CD4-positive, alpha-beta T cell treated with Interleukin-17A for 4 hours (primary cell): ENCODE data around the gene DCLRE1C.
A peak's percentile ranks its signal among the peaks of the same experiment; 100 is the strongest.
"Not testable (repeated sequence)": the region's sequence is repeated elsewhere in the genome, so short reads cannot be mapped to it uniquely, and the experiment has no call there.

Source experiments
- DNase-seq: peaks from one replicate; pipeline ENCODE4 v3.0.0-alpha.2; 2020; ENCODE audit warnings: mixed read lengths

Gene DCLRE1C

DNA sequence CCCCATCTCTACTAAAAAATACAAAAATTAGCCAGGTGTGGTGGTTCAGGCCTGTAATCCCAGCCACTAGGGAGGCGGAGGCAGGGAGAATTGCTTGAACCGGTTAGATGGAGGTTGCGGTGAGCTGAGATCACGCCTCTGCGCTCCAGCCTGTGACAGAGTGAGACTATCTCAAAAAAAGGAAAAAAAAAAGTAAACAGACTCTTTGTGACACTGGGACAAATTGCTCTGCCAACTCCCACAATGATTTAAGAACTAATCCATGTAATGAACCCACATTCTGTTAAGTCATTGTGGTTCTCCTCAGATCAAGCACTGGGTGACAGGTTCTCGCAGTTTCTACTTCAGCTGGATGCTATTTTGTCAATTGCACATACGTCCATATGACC, 11.0 kb downstream of the DCLRE1C start:
- not testable (repeated sequence) for DNase-seq

DNA sequence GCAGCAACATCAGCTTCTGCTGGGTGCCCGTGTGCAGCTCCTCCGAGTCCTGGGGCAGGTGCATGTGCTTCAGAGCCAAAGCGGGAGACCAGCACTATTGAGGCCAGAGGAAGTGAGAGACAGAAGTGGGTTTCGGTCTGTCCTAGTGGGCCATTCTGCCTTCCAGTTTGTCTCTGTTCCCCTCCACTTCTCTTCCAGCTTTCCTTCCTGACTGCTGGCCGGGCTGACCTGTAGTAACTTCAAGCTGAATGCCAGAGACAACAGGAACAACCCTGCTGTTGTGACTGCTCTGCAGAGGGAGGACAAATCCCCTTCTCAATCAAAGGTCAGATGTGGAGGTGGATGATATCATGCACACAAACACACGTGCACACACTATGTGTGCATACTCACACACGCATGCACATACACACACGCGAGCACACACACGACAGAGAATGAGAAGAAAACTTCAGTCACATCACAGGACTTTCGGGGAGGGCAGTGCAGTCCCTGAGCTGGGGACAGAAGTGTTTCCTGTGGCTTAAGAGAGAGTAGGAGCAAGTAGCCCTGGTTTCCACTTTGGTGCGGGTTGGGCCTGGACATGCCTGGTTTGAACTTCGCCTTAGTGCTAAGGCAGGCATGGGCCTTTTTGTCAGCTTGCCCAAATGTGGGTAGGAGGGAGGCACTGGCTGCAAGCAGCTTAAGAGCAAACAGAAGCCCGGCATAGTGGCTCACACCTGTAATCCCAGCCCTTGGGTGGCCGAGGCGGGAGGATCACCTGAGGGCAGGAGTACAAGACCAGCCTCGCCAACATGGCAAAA, 11.5 kb downstream of the DCLRE1C start:
- not testable (repeated sequence) for DNase-seq

DNA sequence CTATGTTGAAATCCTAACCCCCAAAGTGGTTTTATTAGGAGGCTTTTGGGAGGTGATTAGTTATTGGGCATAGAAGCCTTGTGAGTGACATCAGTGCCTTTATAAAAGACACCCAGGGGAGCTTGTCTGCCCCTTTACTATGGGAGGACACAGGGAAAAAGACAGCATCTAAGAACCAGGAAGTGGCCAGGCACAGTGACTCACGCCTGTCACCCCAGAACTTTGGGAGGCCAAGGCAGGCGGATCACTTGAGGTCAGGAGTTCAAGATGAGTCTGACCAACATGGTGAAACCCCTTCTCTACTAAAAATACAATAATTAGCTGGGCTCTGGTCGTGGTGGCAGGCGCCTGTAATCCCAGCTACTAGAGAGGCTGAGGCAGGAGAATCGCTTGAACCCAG, 14.9 kb downstream of the DCLRE1C start:
- not testable (repeated sequence) for DNase-seq

DNA sequence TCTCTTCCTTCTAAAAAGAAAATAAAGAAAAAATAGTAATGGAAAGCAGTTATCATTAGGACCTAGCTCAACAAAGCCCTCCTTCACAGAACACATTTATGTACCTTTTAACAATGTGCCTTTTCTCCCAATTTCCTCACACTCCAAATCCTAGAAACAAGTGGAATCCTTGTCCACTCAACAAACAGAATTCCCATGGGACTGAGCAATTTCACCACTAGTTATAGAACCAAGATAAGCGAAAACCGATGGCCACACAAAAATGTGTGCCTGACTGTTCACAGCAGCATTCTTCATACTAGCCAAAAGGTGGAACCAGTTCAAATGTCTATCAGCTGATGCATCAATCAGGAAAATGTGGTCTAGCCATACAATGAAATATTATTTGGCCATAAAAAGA, 17.3 kb downstream of the DCLRE1C start:
- no peak for DNase-seq

DNA sequence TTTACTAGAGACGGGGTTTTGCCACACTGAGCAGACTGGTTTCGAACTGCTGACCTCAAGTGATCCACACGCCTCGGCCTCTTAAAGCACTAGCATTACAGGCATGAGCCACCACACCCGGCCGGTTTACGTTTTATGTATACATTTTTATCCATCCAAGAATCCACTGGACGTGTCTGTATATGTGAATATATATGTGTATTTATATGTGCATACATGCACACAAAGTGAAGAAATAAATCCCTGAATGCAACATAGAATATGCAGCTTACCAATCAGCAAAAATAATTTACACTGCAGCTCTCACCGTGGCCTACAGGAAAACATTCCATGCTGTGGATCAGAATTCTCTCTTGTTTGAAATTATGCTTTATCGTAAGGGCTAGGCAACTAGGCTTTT, 23.3 kb downstream of the DCLRE1C start:
- DNase-seq = no peak

DNA sequence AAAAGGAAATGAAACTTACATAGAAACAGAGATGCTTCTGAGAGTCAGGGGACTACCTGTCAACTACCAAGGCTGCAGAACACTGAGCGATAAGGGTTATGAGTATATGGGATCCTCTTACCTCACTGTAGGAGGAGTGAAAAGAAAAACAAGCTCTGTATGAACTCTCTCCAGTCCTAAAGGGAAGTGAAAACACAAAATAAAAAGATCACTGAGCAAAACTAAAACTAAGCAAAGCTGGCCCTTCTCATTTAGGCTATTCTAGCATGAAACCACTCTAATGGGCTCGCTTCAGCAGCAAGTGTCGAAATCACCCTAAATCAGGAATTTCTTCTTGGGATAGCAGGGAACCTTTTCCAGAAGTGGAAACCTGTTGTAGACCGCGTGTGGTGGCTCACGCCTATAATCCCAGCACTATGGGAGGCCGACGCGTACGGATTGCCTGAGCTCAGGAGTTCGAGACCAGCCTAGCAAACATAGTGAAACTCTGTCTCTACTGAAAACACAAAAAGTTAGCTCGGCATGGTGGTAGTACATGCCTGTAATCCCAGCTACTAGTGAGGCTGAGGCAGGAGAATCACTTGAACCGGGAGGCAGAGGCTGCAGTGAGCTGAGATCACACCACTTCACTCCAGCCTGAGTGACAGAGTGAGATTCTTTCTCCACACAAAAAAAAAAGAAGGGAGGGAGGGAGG, 27.0 kb downstream of the DCLRE1C start:
- no peak for DNase-seq

DNA sequence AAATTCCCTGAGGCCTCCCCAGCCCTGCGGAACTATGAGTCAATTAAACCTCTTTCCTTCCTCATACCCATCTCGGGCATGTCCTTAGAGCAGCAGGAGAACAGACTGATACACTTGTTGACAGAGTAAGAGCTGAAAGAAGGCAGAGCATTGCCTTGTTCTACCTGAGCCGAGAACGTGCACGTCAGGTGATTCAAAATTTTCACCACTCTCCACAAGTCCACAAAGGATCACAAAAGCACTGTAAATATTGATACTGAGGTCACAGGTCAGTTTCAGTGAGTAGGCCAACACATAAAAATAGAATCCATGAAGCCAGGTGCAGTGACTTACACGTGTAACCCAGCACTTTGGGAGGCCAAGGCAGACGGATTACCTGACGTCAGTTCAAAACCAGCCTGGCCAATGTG, 27.8 kb downstream of the DCLRE1C start:
- DNase-seq = no peak

DNA sequence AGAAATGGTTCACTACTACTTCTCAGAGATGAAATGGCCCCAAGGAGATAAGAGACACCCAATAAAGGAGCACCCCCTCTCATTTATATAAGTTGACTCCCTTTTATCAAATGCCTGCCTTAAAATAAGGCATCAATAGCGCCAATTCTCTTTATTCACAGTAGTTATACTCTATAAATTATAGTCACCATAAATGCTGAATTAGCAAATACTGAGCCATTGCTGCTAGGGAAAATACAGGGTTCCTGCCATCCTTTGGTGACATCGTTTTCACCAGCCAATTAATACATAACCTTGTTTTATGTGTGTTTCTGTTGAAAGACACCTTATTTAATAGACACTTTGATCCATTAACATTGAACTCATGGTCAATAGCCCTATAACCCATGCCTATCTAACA, 28.6 kb downstream of the DCLRE1C start:
- DNase-seq = no peak

DNA sequence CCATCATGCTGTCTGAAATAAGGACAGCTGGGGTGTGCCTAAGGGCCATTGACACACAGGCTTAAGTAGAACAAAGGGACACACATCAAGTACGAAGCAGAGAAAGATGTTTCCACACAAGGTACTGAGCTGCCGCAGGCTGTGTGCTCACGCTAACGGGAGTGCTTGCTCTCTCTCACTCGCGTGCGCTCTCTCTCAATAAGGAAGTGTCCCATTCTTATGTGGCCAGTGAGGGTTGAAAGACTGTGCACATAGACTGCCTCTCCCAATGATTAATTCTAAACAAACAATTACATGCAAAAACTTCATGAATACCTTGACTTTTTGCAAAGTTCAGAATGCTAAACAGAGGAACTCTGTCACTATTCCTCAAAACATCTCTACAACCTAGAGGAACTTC, 29.9 kb downstream of the DCLRE1C start:
- no peak for DNase-seq

DNA sequence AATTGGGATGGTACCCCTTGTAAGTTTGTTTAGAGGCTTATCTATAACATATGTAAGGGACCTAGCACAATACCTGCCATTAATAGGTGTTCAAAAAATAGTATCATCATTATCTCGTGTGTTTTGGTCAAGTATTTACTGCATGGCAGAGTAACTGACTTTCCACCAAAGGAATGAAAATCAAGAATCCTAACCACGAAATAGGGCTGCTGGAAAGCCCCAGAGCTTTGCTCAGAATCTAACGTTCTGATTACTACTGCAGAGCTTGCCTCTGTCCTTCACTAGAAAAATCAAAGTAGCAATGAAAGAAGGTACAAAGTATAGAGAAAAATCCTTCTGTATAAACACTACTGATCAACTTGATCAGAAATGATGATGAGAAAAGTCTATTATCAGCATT, 34.9 kb downstream of the DCLRE1C start:
- no peak for DNase-seq

DNA sequence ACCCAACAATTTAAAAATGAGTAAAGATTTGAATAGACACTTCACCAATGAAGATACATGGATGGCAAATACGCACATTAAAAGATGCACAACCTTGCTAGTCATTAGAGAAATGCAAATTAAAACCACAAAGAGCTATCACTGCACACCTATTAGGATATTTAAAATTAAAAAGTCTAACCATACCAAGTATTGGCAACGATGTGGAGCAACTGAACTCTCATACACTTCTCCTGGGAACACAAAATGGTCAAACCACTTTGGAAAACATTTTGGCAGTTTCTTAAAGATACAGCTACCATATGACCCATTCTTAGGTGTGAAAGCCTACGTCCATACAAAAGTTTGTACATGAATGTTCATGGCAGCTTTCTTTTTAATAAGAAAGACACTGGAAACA, 36.1 kb downstream of the DCLRE1C start:
- no peak for DNase-seq

DNA sequence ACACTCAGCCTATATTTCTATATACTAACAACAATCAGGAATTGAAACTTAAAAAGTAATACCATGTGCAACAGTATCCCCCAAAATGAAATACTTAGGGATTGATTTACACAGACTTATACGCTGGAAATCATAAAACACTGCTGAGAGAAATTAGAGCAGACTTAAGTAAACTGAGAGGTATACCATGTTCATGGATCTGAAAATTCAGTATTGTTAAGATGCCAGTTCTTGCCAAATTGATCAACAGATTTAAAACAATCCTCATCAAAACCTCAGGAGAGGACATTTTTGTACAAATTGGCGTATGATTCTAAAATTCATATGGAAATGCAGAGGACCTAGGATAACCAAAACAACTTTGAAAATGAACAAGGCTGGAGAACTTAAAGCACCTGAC, 37.3 kb downstream of the DCLRE1C start:
- no peak for DNase-seq

DNA sequence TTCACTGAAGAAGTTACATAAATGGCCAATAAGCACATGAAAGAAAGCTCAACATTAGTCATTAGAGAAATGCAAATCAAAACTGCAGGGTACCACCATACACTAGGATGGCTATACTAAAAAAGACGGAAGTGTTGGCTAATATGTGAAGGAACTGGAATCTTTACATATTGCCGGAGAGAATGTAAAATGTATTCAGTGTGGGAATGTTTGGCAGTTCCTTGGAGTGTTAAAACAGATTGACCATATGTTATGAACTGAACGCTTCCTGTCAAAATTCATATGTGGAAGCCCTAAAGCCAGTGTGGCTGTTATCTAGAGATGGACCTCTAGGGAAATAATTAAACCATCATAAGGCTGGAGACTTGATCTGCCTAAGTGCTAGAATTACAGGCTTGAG, 42.1 kb downstream of the DCLRE1C start:
- no peak for DNase-seq

DNA sequence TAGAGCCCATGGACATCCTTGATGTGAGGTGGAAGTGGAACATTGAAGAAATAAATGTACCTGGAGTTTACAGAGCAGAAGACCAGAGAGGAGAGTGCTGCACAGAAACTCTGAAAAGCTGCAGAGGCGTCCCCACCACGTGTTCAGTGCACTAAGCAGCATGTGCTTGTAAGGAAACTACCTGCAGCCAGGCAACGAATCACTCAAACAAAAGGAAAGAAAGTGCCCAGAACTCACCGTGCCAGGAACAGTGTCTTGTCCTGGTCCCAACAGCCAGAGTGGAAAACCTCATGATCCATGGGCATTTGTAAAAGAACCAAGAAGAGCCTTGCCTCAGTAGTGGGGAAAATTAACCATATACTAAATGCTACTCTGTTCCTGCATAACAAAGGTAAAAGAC, 42.9 kb downstream of the DCLRE1C start:
- DNase-seq = no peak

DNA sequence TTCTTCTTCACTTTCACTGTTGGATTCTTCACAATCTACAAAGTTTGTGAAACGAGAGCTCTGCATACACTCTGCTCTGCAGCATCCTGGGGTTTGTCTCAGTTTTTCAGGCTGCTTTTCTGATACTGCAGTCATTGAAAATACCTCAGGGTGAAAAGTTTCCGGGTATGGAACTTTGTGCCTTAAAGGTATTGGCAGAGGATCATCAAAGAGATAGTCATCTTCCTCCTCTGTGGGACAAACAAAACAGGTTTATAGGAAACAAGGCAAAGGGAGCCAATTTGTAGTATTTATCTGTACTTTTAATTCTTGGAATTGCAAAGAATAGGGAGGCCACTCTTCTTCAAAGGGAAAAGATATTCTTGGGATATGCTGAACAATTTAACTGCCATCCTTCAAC, 44.8 kb downstream of the DCLRE1C start:
- DNase-seq = no peak

DNA sequence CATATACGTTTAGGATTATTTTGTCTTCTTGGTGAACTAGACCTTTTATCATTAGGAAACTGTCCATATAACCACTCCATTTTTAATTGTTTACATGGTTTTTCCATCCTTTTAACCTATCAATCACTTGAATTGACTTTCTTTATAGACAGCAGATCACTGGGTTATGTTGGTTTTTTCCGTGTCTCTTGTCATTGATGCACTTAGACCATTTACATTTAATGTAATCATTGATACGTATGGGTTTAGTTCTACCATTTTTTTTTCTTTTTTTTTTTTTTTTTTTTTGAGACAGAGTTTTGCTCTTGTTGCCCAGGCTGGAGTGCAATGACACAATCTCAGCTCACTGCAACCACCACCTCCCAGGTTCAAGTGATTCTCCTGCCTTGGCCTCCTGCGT, 46.3 kb downstream of the DCLRE1C start:
- not testable (repeated sequence) for DNase-seq

DNA sequence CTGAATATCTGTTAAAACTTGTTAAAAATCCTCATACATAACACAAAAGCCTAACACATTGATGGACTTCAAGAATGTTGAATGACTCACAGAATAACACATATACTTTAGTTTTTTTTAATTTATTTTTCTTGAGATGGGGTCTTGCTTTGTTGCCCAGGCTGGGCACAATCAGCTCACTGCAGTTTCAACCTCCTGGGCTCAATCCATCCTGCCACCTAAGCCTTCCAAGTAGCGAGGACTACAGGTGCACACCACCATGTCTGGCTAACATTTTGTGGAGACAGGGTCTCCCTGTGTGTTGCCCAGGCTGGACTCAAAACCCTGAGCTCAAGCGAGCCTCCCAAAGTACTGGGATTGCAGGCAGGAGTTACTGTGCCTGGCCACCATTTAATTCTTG, 47.1 kb downstream of the DCLRE1C start:
- no peak for DNase-seq

DNA sequence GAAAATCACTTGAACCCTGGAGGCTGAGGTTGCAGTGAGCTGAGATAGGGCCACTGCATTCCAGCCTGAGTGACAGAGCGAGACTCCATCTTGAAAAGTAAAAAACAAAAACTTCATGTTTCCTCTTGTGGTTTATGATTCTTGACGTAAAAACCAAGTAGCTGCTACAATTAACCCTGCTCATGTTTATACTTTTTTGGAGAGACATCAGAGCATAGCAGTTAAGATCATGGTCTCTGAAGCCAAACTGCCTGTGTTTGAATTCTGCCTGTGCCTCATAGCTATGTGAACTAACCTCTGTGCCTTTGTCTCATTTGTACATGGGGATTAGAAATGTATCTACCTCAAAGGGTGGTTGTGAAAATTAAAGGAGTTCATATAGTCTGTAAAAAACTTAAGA, 48.0 kb downstream of the DCLRE1C start:
- no peak for DNase-seq

DNA sequence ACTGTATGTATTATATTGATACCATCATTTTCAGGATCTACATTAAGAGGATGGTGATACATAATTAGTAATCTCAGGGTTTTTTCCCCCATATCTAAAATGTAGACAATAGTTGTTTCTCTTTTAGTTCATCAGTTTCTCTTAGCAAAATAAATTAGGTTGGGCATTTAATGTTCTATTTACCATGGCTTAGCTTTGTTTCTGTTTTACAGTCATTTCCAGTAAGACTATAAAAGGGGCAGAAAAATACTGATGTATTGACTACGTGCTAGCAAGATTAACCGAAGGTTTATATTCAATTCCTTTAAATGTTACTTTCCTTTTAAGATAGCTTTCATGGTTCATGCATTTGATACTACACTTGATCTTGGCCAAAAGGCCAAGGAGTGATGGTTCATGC, 49.0 kb downstream of the DCLRE1C start:
- no peak for DNase-seq

DNA sequence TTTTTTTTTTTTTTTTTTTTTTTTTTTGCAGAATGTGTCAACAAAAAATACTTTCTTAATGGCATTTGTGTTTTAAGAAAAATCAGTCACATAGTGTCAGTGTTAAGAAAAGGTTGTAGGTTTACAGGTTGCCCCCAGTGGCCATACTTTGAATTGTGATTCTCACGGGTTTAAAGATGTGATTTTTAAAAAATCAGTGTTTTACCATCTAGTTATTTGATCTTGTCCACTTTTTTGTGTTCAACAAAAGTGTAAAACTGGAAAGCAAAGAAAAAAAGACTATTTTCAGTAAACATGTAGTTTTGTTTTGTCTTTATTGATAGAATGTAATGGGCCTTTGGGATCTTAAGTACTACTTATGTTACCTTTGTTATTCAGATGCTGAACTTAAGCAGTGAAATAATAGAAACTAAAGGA, 49.6 kb downstream of the DCLRE1C start:
- DNase-seq = peak; percentile 24

DNA sequence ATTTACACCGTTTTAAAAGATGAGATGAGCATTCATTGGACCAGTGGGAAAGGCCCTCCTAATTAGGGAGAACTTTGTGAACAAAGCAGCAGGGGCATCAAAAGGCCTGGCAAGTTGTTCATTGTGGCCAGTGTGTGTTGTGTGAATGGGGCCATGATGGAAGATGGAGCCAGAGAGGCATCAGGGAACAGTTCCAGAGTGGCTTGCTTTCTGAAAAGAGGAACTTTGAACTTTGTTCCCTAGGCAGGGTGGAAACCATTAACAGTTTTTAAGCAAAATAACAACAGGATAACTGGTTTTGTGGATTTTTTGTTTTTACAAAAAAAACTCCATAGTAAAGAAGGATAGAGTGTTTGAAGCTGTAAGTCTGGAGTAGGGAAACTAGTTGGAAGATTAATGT, 62.7 kb downstream of the DCLRE1C start:
- no peak for DNase-seq

DNA sequence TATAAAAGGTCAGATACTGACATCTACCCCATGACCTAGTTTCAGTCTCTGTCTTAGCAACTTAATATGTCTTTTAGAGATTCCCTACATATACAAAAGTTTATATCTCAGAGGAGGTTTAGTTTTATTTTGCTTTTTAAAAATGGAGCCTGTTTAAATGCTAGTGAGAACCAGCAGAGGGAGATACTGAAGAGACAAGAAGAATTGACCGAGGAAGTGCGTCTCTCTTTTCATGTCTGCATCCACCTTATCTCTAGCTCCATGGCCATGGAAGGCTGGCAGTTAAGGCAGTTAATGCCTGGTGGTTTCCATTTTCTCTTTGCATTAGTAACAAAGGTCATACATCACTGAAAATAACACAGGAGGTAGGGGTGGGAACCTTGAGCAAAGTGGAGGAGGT, 64.6 kb downstream of the DCLRE1C start:
- DNase-seq = no peak

DNA sequence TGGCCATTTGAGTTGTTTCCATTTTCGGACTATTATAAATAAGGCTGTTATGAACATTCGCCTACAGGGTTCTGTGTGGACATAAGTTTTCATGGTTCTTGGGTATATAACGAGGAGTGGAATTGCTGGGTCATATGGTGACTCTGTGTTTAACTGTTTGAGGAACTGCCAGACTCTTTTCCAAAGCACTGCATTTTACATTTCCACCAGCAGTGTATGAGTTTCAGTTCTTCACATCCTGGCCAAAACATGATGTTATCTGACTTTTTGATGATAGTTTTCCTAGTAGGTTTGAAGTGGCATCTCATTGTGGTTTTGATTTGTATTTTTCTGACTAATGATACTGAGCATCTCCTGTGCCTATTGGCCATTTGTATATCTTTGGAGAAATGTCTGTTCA, 69.8 kb downstream of the DCLRE1C start:
- no peak for DNase-seq

DNA sequence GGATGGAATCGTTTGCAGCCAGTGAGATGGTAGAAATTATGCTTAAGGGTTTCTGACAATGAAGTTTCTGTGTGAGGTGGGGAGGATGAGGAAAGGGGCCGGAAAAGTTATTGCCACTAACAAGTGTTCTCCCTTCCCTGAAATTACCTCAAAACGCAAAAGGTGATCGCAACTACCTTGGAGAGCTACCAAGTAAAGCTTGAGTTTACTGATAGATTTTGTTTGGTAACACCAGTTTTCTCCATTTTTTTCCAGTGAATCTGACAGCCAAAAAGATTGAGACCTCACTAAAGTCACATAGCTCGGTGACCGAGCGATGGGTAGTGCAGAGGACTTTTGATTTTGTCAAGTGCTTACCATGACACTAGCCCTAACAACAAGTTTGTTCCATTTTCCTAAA, 73.7 kb downstream of the DCLRE1C start:
- DNase-seq = no peak

DNA sequence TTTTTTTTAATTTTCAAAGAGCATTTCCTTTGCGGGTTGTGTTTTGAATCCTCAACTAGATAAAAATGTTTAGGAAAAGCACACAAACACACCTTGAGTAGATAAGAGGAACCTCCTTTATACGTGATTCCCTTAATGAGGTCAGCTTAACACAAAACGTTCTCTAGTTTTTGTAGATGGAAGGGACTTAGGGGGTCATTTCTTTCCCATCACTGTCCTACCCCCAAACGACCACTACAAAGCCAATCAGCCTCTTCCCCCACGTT, 74.0 kb downstream of the DCLRE1C start:
- no peak for DNase-seq
